ENCODE results near the gene SUSD1.

DNA sequence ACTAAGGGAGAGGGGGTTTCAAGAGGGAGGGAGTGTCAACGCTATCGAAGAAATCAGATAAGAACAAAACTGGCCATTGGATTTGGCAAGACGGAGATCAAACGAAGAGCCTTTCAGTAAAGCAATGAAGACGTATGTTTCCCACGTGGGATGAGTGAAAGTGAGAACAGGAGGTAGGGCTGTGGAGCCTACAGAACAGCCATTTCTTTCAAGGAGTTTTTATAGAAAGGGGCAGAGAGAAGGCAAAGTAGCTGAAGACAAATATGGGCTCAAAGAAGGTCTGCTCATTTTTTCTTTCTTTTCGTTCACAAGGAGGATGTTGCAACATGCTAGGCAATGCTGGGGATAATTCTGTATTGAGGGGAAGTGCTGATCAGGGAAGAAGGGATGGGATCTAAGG, 98.3 kb downstream of the SUSD1 start:
- TF ChIP-seq, protein P1, sequence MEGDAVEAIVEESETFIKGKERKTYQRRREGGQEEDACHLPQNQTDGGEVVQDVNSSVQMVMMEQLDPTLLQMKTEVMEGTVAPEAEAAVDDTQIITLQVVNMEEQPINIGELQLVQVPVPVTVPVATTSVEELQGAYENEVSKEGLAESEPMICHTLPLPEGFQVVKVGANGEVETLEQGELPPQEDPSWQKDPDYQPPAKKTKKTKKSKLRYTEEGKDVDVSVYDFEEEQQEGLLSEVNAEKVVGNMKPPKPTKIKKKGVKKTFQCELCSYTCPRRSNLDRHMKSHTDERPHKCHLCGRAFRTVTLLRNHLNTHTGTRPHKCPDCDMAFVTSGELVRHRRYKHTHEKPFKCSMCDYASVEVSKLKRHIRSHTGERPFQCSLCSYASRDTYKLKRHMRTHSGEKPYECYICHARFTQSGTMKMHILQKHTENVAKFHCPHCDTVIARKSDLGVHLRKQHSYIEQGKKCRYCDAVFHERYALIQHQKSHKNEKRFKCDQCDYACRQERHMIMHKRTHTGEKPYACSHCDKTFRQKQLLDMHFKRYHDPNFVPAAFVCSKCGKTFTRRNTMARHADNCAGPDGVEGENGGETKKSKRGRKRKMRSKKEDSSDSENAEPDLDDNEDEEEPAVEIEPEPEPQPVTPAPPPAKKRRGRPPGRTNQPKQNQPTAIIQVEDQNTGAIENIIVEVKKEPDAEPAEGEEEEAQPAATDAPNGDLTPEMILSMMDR (conservative IDR thresholded peaks at IDR 0.05; ENCODE audit: low read length): no peak
- TF ChIP-seq EZH2phosphoT487 (IDR thresholded peaks at IDR 0.05; ENCODE audit: borderline replicate concordance, low read depth, low read length): no peak
